ENCODE data around the gene ATG16L1.

The ATG16L1 gene

GRCh38 chr2:233251306-233252116, at the start of gene ATG16L1:
Gene ATG16L1, plus strand, starts transcription at chr2:233251673. Its CDS starts 155 bp downstream, at chr2:233251828.
- Histone ChIP-seq H3K27me3 (ENCODE audit: control insufficient read depth in 1 of 2, insufficient read depth in 2 of 2, low read length in 2 of 2) (no peaks in the 10 kb centered on the region), H3K9ac (ENCODE audit: low read length in 2 of 2) (peak within 1 kb of the TSS; percentile 79 to 82), H3K36me3 (ENCODE audit: control insufficient read depth in 2 of 2, insufficient read depth in 2 of 2, low read length in 2 of 2) (peaks cover 3 to 5% of the 10 kb centered on the region in 2 donors), H3K9me3 (ENCODE audit: control insufficient read depth in 2 of 2, low read length in 2 of 2) (no peaks in the 10 kb centered on the region), H3K4me3 (ENCODE audit: low read length in 2 of 2) (peak within 1 kb of the TSS; percentile 92 to 97), H3K27ac (ENCODE audit: low read length) (peak within 1 kb of the TSS; percentile 67), H3K4me1 (ENCODE audit: control insufficient read depth, insufficient read depth, low read length) (peaks cover 6% of the 10 kb centered on the region)

- Histone ChIP-seq H3K27me3 (ENCODE audit: control insufficient read depth in 1 of 2, insufficient read depth in 2 of 2, low read length in 2 of 2) (peaks cover 0 to 2% of the 10 kb centered on the region in 2 donors), H3K36me3 (ENCODE audit: control insufficient read depth in 2 of 2, insufficient read depth in 2 of 2, low read length in 2 of 2) (no peaks in the 10 kb centered on the region), H3K9me3 (ENCODE audit: control insufficient read depth in 2 of 2, low read length in 2 of 2) (peaks cover 0 to 9% of the 10 kb centered on the region in 2 donors)
Observed at GRCh38 chr2:233202531-233202944, 48.9 kb upstream of the ATG16L1 start.

GRCh38 chr2:233203060-233203459, 48.4 kb upstream of the ATG16L1 start:
- no peaks in the 10 kb centered on the region for H3K4me1 ChIP-seq (ENCODE audit: control insufficient read depth, insufficient read depth, low read length)
- no peak overlapping the region for H3K27ac ChIP-seq (ENCODE audit: low read length)
- H3K36me3 ChIP-seq (ENCODE audit: control insufficient read depth in 2 of 2, insufficient read depth in 2 of 2, low read length in 2 of 2), result no peaks in the 10 kb centered on the region
- H3K27me3 ChIP-seq (ENCODE audit: control insufficient read depth in 1 of 2, insufficient read depth in 2 of 2, low read length in 2 of 2), result peaks cover 0 to 2% of the 10 kb centered on the region in 2 donors
- H3K4me3 ChIP-seq (ENCODE audit: low read length in 2 of 2), result no peak overlapping the region
- no peak overlapping the region for H3K9ac ChIP-seq (ENCODE audit: low read length in 2 of 2)
- H3K9me3 ChIP-seq (ENCODE audit: control insufficient read depth in 2 of 2, low read length in 2 of 2), result peaks cover 0 to 9% of the 10 kb centered on the region in 2 donors

More at GRCh38 chr2:233202531-233202944, 48.9 kb upstream of the ATG16L1 start:
- no peak overlapping the region for H3K9ac ChIP-seq (ENCODE audit: low read length in 2 of 2)
- H3K27ac ChIP-seq (ENCODE audit: low read length), result no peak overlapping the region
- H3K4me3 ChIP-seq (ENCODE audit: low read length in 2 of 2), result no peak overlapping the region
- no peaks in the 10 kb centered on the region for H3K4me1 ChIP-seq (ENCODE audit: control insufficient read depth, insufficient read depth, low read length)

- H3K4me1 ChIP-seq (ENCODE audit: control insufficient read depth, insufficient read depth, low read length), result peaks cover 4% of the 10 kb centered on the region
- H3K4me3 ChIP-seq (ENCODE audit: low read length in 2 of 2), result no peak overlapping the region
- peaks cover 0 to 2% of the 10 kb centered on the region in 2 donors for H3K27me3 ChIP-seq (ENCODE audit: control insufficient read depth in 1 of 2, insufficient read depth in 2 of 2, low read length in 2 of 2)
- no peaks in the 10 kb centered on the region for H3K36me3 ChIP-seq (ENCODE audit: control insufficient read depth in 2 of 2, insufficient read depth in 2 of 2, low read length in 2 of 2)
- peaks cover 0 to 9% of the 10 kb centered on the region in 2 donors for H3K9me3 ChIP-seq (ENCODE audit: control insufficient read depth in 2 of 2, low read length in 2 of 2)
- no peak overlapping the region for H3K9ac ChIP-seq (ENCODE audit: low read length in 2 of 2)
- no peak overlapping the region for H3K27ac ChIP-seq (ENCODE audit: low read length)
Observed at GRCh38 chr2:233204286-233204936, 47.1 kb upstream of the ATG16L1 start.

- no peaks in the 10 kb centered on the region for H3K27me3 ChIP-seq (ENCODE audit: control insufficient read depth in 1 of 2, insufficient read depth in 2 of 2, low read length in 2 of 2)
- peaks cover 25% of the 10 kb centered on the region for H3K4me1 ChIP-seq (ENCODE audit: control insufficient read depth, insufficient read depth, low read length)
- H3K27ac ChIP-seq (ENCODE audit: low read length), result no peak overlapping the region
- no peak overlapping the region for H3K4me3 ChIP-seq (ENCODE audit: low read length in 2 of 2)
- no peak overlapping the region for H3K9ac ChIP-seq (ENCODE audit: low read length in 2 of 2)
- no peaks in the 10 kb centered on the region for H3K9me3 ChIP-seq (ENCODE audit: control insufficient read depth in 2 of 2, low read length in 2 of 2)
- no peaks in the 10 kb centered on the region for H3K36me3 ChIP-seq (ENCODE audit: control insufficient read depth in 2 of 2, insufficient read depth in 2 of 2, low read length in 2 of 2)
Observed at GRCh38 chr2:233208382-233209116, 42.9 kb upstream of the ATG16L1 start.

GRCh38 chr2:233209117-233209532, 42.3 kb upstream of the ATG16L1 start:
- H3K27me3 ChIP-seq (ENCODE audit: control insufficient read depth in 1 of 2, insufficient read depth in 2 of 2, low read length in 2 of 2), result no peaks in the 10 kb centered on the region
- H3K4me3 ChIP-seq (ENCODE audit: low read length in 2 of 2), result no peak overlapping the region
- no peaks in the 10 kb centered on the region for H3K9me3 ChIP-seq (ENCODE audit: control insufficient read depth in 2 of 2, low read length in 2 of 2)
- H3K36me3 ChIP-seq (ENCODE audit: control insufficient read depth in 2 of 2, insufficient read depth in 2 of 2, low read length in 2 of 2), result no peaks in the 10 kb centered on the region
- H3K27ac ChIP-seq (ENCODE audit: low read length), result no peak overlapping the region
- H3K4me1 ChIP-seq (ENCODE audit: control insufficient read depth, insufficient read depth, low read length), result peaks cover 25% of the 10 kb centered on the region
- no peak overlapping the region for H3K9ac ChIP-seq (ENCODE audit: low read length in 2 of 2)

GRCh38 chr2:233209533-233210171, 41.8 kb upstream of the ATG16L1 start:
- Histone ChIP-seq H3K9me3 (ENCODE audit: control insufficient read depth in 2 of 2, low read length in 2 of 2) (no peaks in the 10 kb centered on the region), H3K27me3 (ENCODE audit: control insufficient read depth in 1 of 2, insufficient read depth in 2 of 2, low read length in 2 of 2) (no peaks in the 10 kb centered on the region), H3K4me1 (ENCODE audit: control insufficient read depth, insufficient read depth, low read length) (peaks cover 25% of the 10 kb centered on the region), H3K36me3 (ENCODE audit: control insufficient read depth in 2 of 2, insufficient read depth in 2 of 2, low read length in 2 of 2) (no peaks in the 10 kb centered on the region), H3K9ac (ENCODE audit: low read length in 2 of 2) (no peak overlapping the region), H3K4me3 (ENCODE audit: low read length in 2 of 2) (no peak overlapping the region), H3K27ac (ENCODE audit: low read length) (no peak overlapping the region)

GRCh38 chr2:233210281-233210680, 41.2 kb upstream of the ATG16L1 start:
- Histone ChIP-seq H3K4me3 (ENCODE audit: low read length in 2 of 2) (no peak overlapping the region), H3K27me3 (ENCODE audit: control insufficient read depth in 1 of 2, insufficient read depth in 2 of 2, low read length in 2 of 2) (no peaks in the 10 kb centered on the region), H3K36me3 (ENCODE audit: control insufficient read depth in 2 of 2, insufficient read depth in 2 of 2, low read length in 2 of 2) (no peaks in the 10 kb centered on the region), H3K4me1 (ENCODE audit: control insufficient read depth, insufficient read depth, low read length) (peaks cover 25% of the 10 kb centered on the region), H3K27ac (ENCODE audit: low read length) (no peak overlapping the region), H3K9me3 (ENCODE audit: control insufficient read depth in 2 of 2, low read length in 2 of 2) (no peaks in the 10 kb centered on the region), H3K9ac (ENCODE audit: low read length in 2 of 2) (no peak overlapping the region)

GRCh38 chr2:233210843-233211547, 40.5 kb upstream of the ATG16L1 start:
- Histone ChIP-seq H3K27me3 (ENCODE audit: control insufficient read depth in 1 of 2, insufficient read depth in 2 of 2, low read length in 2 of 2) (no peaks in the 10 kb centered on the region), H3K9ac (ENCODE audit: low read length in 2 of 2) (peak overlapping the region in 1 of 2 donors; percentile 58), H3K4me3 (ENCODE audit: low read length in 2 of 2) (peak overlapping the region; percentile 29 to 62), H3K9me3 (ENCODE audit: control insufficient read depth in 2 of 2, low read length in 2 of 2) (no peaks in the 10 kb centered on the region), H3K4me1 (ENCODE audit: control insufficient read depth, insufficient read depth, low read length) (peaks cover 25% of the 10 kb centered on the region), H3K36me3 (ENCODE audit: control insufficient read depth in 2 of 2, insufficient read depth in 2 of 2, low read length in 2 of 2) (no peaks in the 10 kb centered on the region), H3K27ac (ENCODE audit: low read length) (no peak overlapping the region)

- no peaks in the 10 kb centered on the region for H3K36me3 ChIP-seq (ENCODE audit: control insufficient read depth in 2 of 2, insufficient read depth in 2 of 2, low read length in 2 of 2)
- peaks cover 25% of the 10 kb centered on the region for H3K4me1 ChIP-seq (ENCODE audit: control insufficient read depth, insufficient read depth, low read length)
- no peak overlapping the region for H3K27ac ChIP-seq (ENCODE audit: low read length)
- H3K9me3 ChIP-seq (ENCODE audit: control insufficient read depth in 2 of 2, low read length in 2 of 2), result no peaks in the 10 kb centered on the region
- H3K9ac ChIP-seq (ENCODE audit: low read length in 2 of 2), result peak overlapping the region in 1 of 2 donors; percentile 58
- H3K4me3 ChIP-seq (ENCODE audit: low read length in 2 of 2), result peak overlapping the region; percentile 29 to 62
- H3K27me3 ChIP-seq (ENCODE audit: control insufficient read depth in 1 of 2, insufficient read depth in 2 of 2, low read length in 2 of 2), result no peaks in the 10 kb centered on the region
Observed at GRCh38 chr2:233211548-233211895, 40.0 kb upstream of the ATG16L1 start.

All from stomach smooth muscle (tissue), 2 donors.